ENCODE results near the gene KCNMB2. TPM values are rescaled to one million over a fixed set of nuclear protein-coding genes. Genes with fewer than 3 reads are reported as not detected.

Gene KCNMB2
- polyA plus RNA-seq, 1 of the 3 experiments (the other 2 are of a cell fraction): not detected

GRCh38 chr3:178512647-178513046, 23.6 kb upstream of the KCNMB2 start (continued):
- TF ChIP-seq RCOR1 (IDR thresholded peaks at IDR 0.05; ENCODE audit: low read length) (no peak), FOXJ3 (CRISPR knock-in tag; IDR thresholded peaks at IDR 0.05) (no peak)

GRCh38 chr3:178513546-178514380, 22.5 kb upstream of the KCNMB2 start:
- 33% methylated on average over 3 of the region's 3 CpGs for WGBS (ENCODE audit: low lambda C conversion rate)
- H2AFZ ChIP-seq (ENCODE audit: low read depth): no peak overlapping the region

More at GRCh38 chr3:178513546-178514380, 22.5 kb upstream of the KCNMB2 start:
- DNase-seq: no peak
- Histone ChIP-seq H3K36me3 (replicated peaks in 1 of 2; ENCODE audit: control insufficient read depth in 1 of 2, insufficient read depth in 2 of 2, low read length in 1 of 2) (no peaks in the 10 kb centered on the region), H3K79me2 (ENCODE audit: insufficient read depth) (no peaks in the 10 kb centered on the region), H3F3A (replicated peaks; ENCODE audit: insufficient read depth) (no peaks in the 10 kb centered on the region), H3K9me3 (no peaks in the 10 kb centered on the region), H3K27ac (ENCODE audit: low read depth in 2 of 2, low read length in 1 of 2) (no peak overlapping the region), H4K20me1 (ENCODE audit: insufficient read depth) (no peaks in the 10 kb centered on the region), H3K9me2 (no peaks in the 10 kb centered on the region), H3K27me3 (ENCODE audit: insufficient read depth) (no peaks in the 10 kb centered on the region), H3K4me1 (ENCODE audit: control insufficient read depth in 1 of 2, insufficient read depth in 2 of 2, low read depth in 1 of 2, low read length in 1 of 2) (peaks cover 0 to 3% of the 10 kb centered on the region in 2 experiments; a peak in 1 of 4 replicates), H3K4me3 (ENCODE audit: low read depth in 2 of 2, low read length in 1 of 2) (no peak overlapping the region), H3K9ac (no peak overlapping the region), H3K4me2 (no peak overlapping the region)
- TF ChIP-seq YY1 (IDR thresholded peaks at IDR 0.05; ENCODE audit: low read depth) (no peak), NRF1 (IDR thresholded peaks at IDR 0.05; ENCODE audit: low read depth, low read length) (no peak), CHD2 (IDR thresholded peaks at IDR 0.05; ENCODE audit: low read length, partially characterized antibody) (no peak), CTCF (IDR thresholded peaks at IDR 0.05) (no peak), FOSL2 (IDR thresholded peaks at IDR 0.05; ENCODE audit: borderline replicate concordance, low read depth) (no peak), MXI1 (IDR thresholded peaks at IDR 0.05; ENCODE audit: low read depth, low read length) (no peak), NFIC (IDR thresholded peaks at IDR 0.05; ENCODE audit: borderline replicate concordance) (no peak), POLR2AphosphoS5 (IDR thresholded peaks at IDR 0.05; ENCODE audit: low read depth, low read length) (no peak), MEF2A (IDR thresholded peaks at IDR 0.05; ENCODE audit: borderline replicate concordance, low read depth) (no peak), USF2 (IDR thresholded peaks at IDR 0.05; ENCODE audit: borderline replicate concordance, low read depth, low read length) (no peak), USF1 (IDR thresholded peaks at IDR 0.05; ENCODE audit: borderline replicate concordance, low read depth) (no peak), FOXM1 (IDR thresholded peaks at IDR 0.05; ENCODE audit: low read depth) (no peak), ELF1 (IDR thresholded peaks at IDR 0.05) (no peak), SIN3A (IDR thresholded peaks at IDR 0.05; ENCODE audit: borderline replicate concordance, low read depth, low read length) (no peak), FOXJ3 (CRISPR knock-in tag; IDR thresholded peaks at IDR 0.05) (no peak), JUND (IDR thresholded peaks at IDR 0.05) (no peak), TAF1 (IDR thresholded peaks at IDR 0.05; ENCODE audit: borderline replicate concordance, low read depth, low read length) (no peak)
- ChIA-PET CTCF (no interaction called here), POLR2A (no interaction called here)

Measured in SK-N-SH (cell line).